Measurements from ENCODE around the gene MYO10.

The MYO10 gene

GRCh38 chr5:16812911-16813310 lies 123.2 kb downstream of the MYO10 start:
- no peak for TF ChIP-seq CTCF (IDR thresholded peaks at IDR 0.05; ENCODE audit: low read depth, low read length)
- no peak for TF ChIP-seq EZH2phosphoT487 (IDR thresholded peaks at IDR 0.05; ENCODE audit: low read depth)
- Histone ChIP-seq H3K4me2 (ENCODE audit: low read length) (no peak overlapping the region), H3K79me2 (ENCODE audit: low read length) (no peaks in the 10 kb centered on the region), H3K36me3 (replicated peaks; ENCODE audit: low read depth, low read length) (no peaks in the 10 kb centered on the region), H3K4me3 (ENCODE audit: low read length) (no peak overlapping the region), H4K20me1 (ENCODE audit: insufficient read depth, low read length) (no peaks in the 10 kb centered on the region), H3K27ac (ENCODE audit: low read length) (no peak overlapping the region), H3K4me1 (ENCODE audit: low read length) (no peaks in the 10 kb centered on the region), H2AFZ (ENCODE audit: low read depth, low read length) (no peak overlapping the region), H3K9me3 (ENCODE audit: insufficient read depth, low read length) (no peaks in the 10 kb centered on the region), H3K27me3 (ENCODE audit: low read depth, low read length) (no peaks in the 10 kb centered on the region), H3K9ac (ENCODE audit: low read length) (no peak overlapping the region)

DNA sequence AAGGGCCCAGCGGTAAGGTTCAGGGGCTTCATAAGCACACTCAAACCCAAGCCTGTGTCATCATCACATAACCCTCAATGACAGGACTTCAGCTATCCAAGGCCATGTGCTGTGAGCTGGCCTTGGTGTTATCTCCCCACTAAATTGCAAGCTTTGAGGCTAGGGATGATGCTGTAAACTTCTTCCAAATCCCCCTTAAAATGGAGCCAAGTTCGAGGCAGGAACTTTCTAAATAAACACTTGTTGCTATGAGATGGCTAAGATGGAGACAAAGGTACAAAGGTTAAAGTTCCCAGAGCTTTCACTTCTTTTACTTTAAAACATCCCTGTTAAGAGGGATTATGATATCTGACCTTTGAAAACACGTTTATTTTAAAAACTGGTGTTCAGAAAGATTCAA lies 123.6 kb downstream of the MYO10 start:
- no peaks in the 10 kb centered on the region for H4K20me1 ChIP-seq (ENCODE audit: insufficient read depth, low read length)

DNA sequence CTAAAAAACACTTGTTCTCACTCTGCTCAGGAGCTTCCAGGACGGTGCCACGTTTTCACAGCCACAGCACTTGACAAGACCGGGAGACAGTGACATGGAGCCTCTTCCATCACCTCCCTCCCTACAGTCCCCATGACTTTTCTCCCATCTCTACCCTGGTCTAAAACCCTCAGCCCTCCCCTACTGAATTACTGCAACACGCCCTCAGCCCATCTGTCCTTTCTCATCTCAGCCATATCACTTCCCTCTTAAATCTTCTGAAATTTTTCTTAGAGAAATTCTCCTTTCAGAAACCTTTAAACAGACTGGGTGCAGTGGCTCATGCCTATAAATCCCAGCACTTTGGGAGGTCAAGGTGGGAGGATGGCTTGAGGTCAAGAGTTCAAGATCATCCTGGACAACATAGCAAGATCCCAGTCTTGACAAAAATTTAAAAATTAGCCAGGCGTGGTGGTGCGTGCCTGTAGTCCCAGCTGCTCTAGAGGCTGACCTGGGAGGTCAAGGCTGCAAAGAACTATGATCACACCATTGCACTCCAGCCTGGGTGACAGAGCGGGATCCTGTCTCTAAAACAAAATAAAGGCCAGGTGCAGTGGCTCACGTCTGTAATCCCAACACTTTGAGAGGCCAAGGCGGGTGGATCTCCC lies 125.8 kb downstream of the MYO10 start:
- Histone ChIP-seq H3K4me1 (ENCODE audit: low read length) (no peaks in the 10 kb centered on the region), H3K79me2 (ENCODE audit: low read length) (no peaks in the 10 kb centered on the region), H3K36me3 (replicated peaks; ENCODE audit: low read depth, low read length) (no peaks in the 10 kb centered on the region), H4K20me1 (ENCODE audit: insufficient read depth, low read length) (no peaks in the 10 kb centered on the region), H3K4me2 (ENCODE audit: low read length) (no peak overlapping the region), H3K9ac (ENCODE audit: low read length) (no peak overlapping the region), H3K27ac (ENCODE audit: low read length) (no peak overlapping the region), H3K4me3 (ENCODE audit: low read length) (no peak overlapping the region), H3K9me3 (ENCODE audit: insufficient read depth, low read length) (no peaks in the 10 kb centered on the region), H3K27me3 (ENCODE audit: low read depth, low read length) (no peaks in the 10 kb centered on the region), H2AFZ (ENCODE audit: low read depth, low read length) (no peak overlapping the region)
- TF ChIP-seq CTCF (IDR thresholded peaks at IDR 0.05; ENCODE audit: low read depth, low read length): no peak
- TF ChIP-seq EZH2phosphoT487 (IDR thresholded peaks at IDR 0.05; ENCODE audit: low read depth): no peak

More for the DNA sequence above, 123.6 kb downstream of the MYO10 start:
- H3K4me2 ChIP-seq (ENCODE audit: low read length): no peak overlapping the region
- no peaks in the 10 kb centered on the region for H3K9me3 ChIP-seq (ENCODE audit: insufficient read depth, low read length)
- H2AFZ ChIP-seq (ENCODE audit: low read depth, low read length): no peak overlapping the region
- H3K9ac ChIP-seq (ENCODE audit: low read length): no peak overlapping the region
- H3K27ac ChIP-seq (ENCODE audit: low read length): no peak overlapping the region
- no peaks in the 10 kb centered on the region for H3K79me2 ChIP-seq (ENCODE audit: low read length)
- no peak for TF ChIP-seq EZH2phosphoT487 (IDR thresholded peaks at IDR 0.05; ENCODE audit: low read depth)
- TF ChIP-seq CTCF (IDR thresholded peaks at IDR 0.05; ENCODE audit: low read depth, low read length): no peak
- no peaks in the 10 kb centered on the region for H3K27me3 ChIP-seq (ENCODE audit: low read depth, low read length)
- no peak overlapping the region for H3K4me3 ChIP-seq (ENCODE audit: low read length)
- H3K4me1 ChIP-seq (ENCODE audit: low read length): no peaks in the 10 kb centered on the region
- no peaks in the 10 kb centered on the region for H3K36me3 ChIP-seq (replicated peaks; ENCODE audit: low read depth, low read length)

GRCh38 chr5:16809395-16810207 lies 126.5 kb downstream of the MYO10 start:
- H3K4me1 ChIP-seq (ENCODE audit: low read length): no peaks in the 10 kb centered on the region
- no peaks in the 10 kb centered on the region for H4K20me1 ChIP-seq (ENCODE audit: insufficient read depth, low read length)
- no peaks in the 10 kb centered on the region for H3K9me3 ChIP-seq (ENCODE audit: insufficient read depth, low read length)
- TF ChIP-seq EZH2phosphoT487 (IDR thresholded peaks at IDR 0.05; ENCODE audit: low read depth) (no peak), CTCF (IDR thresholded peaks at IDR 0.05; ENCODE audit: low read depth, low read length) (no peak)
- no peak overlapping the region for H3K9ac ChIP-seq (ENCODE audit: low read length)
- H2AFZ ChIP-seq (ENCODE audit: low read depth, low read length): no peak overlapping the region
- no peaks in the 10 kb centered on the region for H3K79me2 ChIP-seq (ENCODE audit: low read length)
- H3K4me3 ChIP-seq (ENCODE audit: low read length): no peak overlapping the region
- H3K27me3 ChIP-seq (ENCODE audit: low read depth, low read length): no peaks in the 10 kb centered on the region
- H3K4me2 ChIP-seq (ENCODE audit: low read length): no peak overlapping the region
- no peaks in the 10 kb centered on the region for H3K36me3 ChIP-seq (replicated peaks; ENCODE audit: low read depth, low read length)
- no peak overlapping the region for H3K27ac ChIP-seq (ENCODE audit: low read length)

Measured in OCI-LY3 (cell line).